HG02870 (cell line): ENCODE data around the gene RPP38.

ENCODE experiments used
- ATAC-seq: cut with Tn5 transposase; IDR thresholded peaks from one replicate; pipeline ENCODE4 v1.9.1; 2021; ENCODE audit warnings: mild to moderate bottlenecking, moderate library complexity; ENCODE audit not compliant: unreplicated experiment

Gene RPP38

GRCh38 chr10:15149042-15149771 lies 52.1 kb downstream of the RPP38 start:
- no peak for ATAC-seq

DNA sequence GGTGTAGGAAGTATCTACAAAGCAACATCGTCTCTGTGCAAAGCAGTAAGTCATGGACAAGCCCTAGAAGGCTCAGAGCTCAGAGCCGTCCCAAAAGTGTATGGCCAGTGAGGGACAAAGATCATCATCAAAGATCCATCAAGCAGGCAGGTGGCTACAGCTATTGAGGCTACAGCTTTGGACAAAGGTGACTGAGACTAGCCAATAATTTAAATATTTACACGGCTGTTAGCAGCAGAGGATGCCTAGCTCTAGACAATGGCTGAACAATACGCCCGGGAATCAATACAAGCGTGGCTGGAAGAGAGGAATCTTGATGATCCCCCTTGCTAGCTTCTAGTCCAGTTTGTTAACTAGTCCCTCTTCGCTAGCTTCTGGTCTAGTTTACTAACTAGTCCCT lies 53.4 kb downstream of the RPP38 start:
- ATAC-seq = no peak

- ATAC-seq = no peak
Measured at GRCh38 chr10:15152556-15152955, 55.4 kb downstream of the RPP38 start.
